ENCODE data around the gene SHQ1.

SHQ1 gene

GRCh38 chr3:72888546-72889309, 40.5 kb upstream of the SHQ1 start:
- H3K4me3 ChIP-seq (ENCODE audit: low read depth, low read length) = no peak overlapping the region
- TF ChIP-seq MAX (IDR thresholded peaks at IDR 0.05; ENCODE audit: low read depth, low read length) = no peak
- TF ChIP-seq POLR2A (IDR thresholded peaks at IDR 0.05; ENCODE audit: extremely low read depth, insufficient read length) = no peak
- no peak for TF ChIP-seq CTCF (IDR thresholded peaks at IDR 0.05; ENCODE audit: low read depth, low read length)
- no peak for TF ChIP-seq MYC (IDR thresholded peaks at IDR 0.05; ENCODE audit: low read depth, low read length)
- no peak for DNase-seq (ENCODE audit: low read depth)

- peak within 1 kb of the TSS; percentile 54 for H3K4me3 ChIP-seq (ENCODE audit: low read depth, low read length)
- peak; percentile 71 for DNase-seq (ENCODE audit: low read depth)
- TF ChIP-seq MAX (IDR thresholded peaks at IDR 0.05; ENCODE audit: low read depth, low read length) (no peak), CTCF (IDR thresholded peaks at IDR 0.05; ENCODE audit: low read depth, low read length) (no peak), POLR2A (IDR thresholded peaks at IDR 0.05; ENCODE audit: extremely low read depth, insufficient read length) (no peak), MYC (IDR thresholded peaks at IDR 0.05; ENCODE audit: low read depth, low read length) (no peak)
Observed at GRCh38 chr3:72887705-72888545, 39.7 kb upstream of the SHQ1 start, which contains the start of gene GXYLT2. GXYLT2 (plus strand) TSS chr3:72888046; CDS start chr3:72888234, 188 bp downstream.

GRCh38 chr3:72887343-72887704, 39.1 kb upstream of the SHQ1 start:
- DNase-seq (ENCODE audit: low read depth) = no peak
- peak overlapping the region; percentile 54 for H3K4me3 ChIP-seq (ENCODE audit: low read depth, low read length)
- peak; percentile 44; the same call in 1 of the 2 replicates for TF ChIP-seq MAX (IDR thresholded peaks at IDR 0.05; ENCODE audit: low read depth, low read length)
- no peak for TF ChIP-seq POLR2A (IDR thresholded peaks at IDR 0.05; ENCODE audit: extremely low read depth, insufficient read length)

GRCh38 chr3:72872183-72872582, 23.9 kb upstream of the SHQ1 start:
- no peak for TF ChIP-seq MYC (IDR thresholded peaks at IDR 0.05; ENCODE audit: low read depth, low read length)
- no peak for TF ChIP-seq MAX (IDR thresholded peaks at IDR 0.05; ENCODE audit: low read depth, low read length)
- TF ChIP-seq POLR2A (IDR thresholded peaks at IDR 0.05; ENCODE audit: extremely low read depth, insufficient read length) = no peak
- no peak for TF ChIP-seq CTCF (IDR thresholded peaks at IDR 0.05; ENCODE audit: low read depth, low read length)
- DNase-seq (ENCODE audit: low read depth) = no peak
- no peak overlapping the region for H3K4me3 ChIP-seq (ENCODE audit: low read depth, low read length)

- DNase-seq (ENCODE audit: low read depth) = no peak
Observed at GRCh38 chr3:72862314-72863090, 14.3 kb upstream of the SHQ1 start.

More at GRCh38 chr3:72862314-72863090, 14.3 kb upstream of the SHQ1 start:
- TF ChIP-seq MAX (IDR thresholded peaks at IDR 0.05; ENCODE audit: low read depth, low read length) (no peak), MYC (IDR thresholded peaks at IDR 0.05; ENCODE audit: low read depth, low read length) (no peak), POLR2A (IDR thresholded peaks at IDR 0.05; ENCODE audit: extremely low read depth, insufficient read length) (no peak), CTCF (IDR thresholded peaks at IDR 0.05; ENCODE audit: low read depth, low read length) (no peak)
- H3K4me3 ChIP-seq (ENCODE audit: low read depth, low read length) = no peak overlapping the region

All from NB4 (cell line).